Karpas-422 (cell line): Measurements from ENCODE around the gene CDH2. TPM values are rescaled to one million over a fixed set of nuclear protein-coding genes. Genes with fewer than 3 reads are reported as not detected.

Source experiments
- DNase-seq: peaks from one replicate; pipeline ENCODE4 v3.0.0-alpha.2; 2015
- H2AFZ ChIP-seq: fragments of 200-600 bp; sonication (generic); 2 replicates; pipeline ENCODE4 v1.6.1; 2014; ENCODE audit warnings: antibody characterized with exemption, low read length, mixed read lengths
- H3K27ac ChIP-seq: fragments of 200-600 bp; sonication (generic); 2 replicates; pipeline ENCODE4 v1.5.1; 2014; ENCODE audit warnings: mild to moderate bottlenecking, low read length, moderate library complexity
- H3K27me3 ChIP-seq: fragments of 200-600 bp; sonication (generic); 2 replicates; pipeline ENCODE4 v1.6.1; 2014; ENCODE audit warnings: low read length, mixed read lengths
- H3K36me3 ChIP-seq: fragments of 200-600 bp; sonication (generic); 2 replicates; pipeline ENCODE4 v1.6.1; 2014; ENCODE audit warnings: low read length, mixed read lengths; ENCODE audit not compliant: insufficient read depth
- H3K4me1 ChIP-seq: fragments of 200-600 bp; sonication (generic); 2 replicates; pipeline ENCODE4 v1.6.1; 2014; ENCODE audit warnings: mild to moderate bottlenecking, low read length, mixed read lengths
- H3K4me2 ChIP-seq: fragments of 200-600 bp; sonication (generic); 2 replicates; pipeline ENCODE4 v1.6.1; 2014; ENCODE audit warnings: low read length, low read depth, mild to moderate bottlenecking; ENCODE audit not compliant: poor library complexity, severe bottlenecking
- H3K4me3 ChIP-seq: fragments of 200-600 bp; sonication (generic); 2 replicates; pipeline ENCODE4 v1.5.1; 2014; ENCODE audit warnings: mild to moderate bottlenecking, antibody characterized with exemption, low read length, mixed read lengths
- H3K79me2 ChIP-seq: fragments of 200-600 bp; sonication (generic); 2 replicates; pipeline ENCODE4 v1.6.1; 2014; ENCODE audit warnings: mild to moderate bottlenecking, low read length, mixed read lengths
- H3K9ac ChIP-seq: fragments of 200-600 bp; sonication (generic); 2 replicates; pipeline ENCODE4 v1.6.0; 2014; ENCODE audit warnings: low read length
- H3K9me2 ChIP-seq: fragments of 200-600 bp; sonication (generic), shearing (Covaris generic); replicated peaks from 2 replicates; pipeline ENCODE4 v1.6.0; 2014; ENCODE audit warnings: mild to moderate bottlenecking, low read length, moderate library complexity; ENCODE audit not compliant: insufficient read depth
- H3K9me3 ChIP-seq: fragments of 300-700, 200-600 bp; sonication (generic); 2 replicates; pipeline ENCODE4 v1.6.1; 2014; ENCODE audit warnings: low read length, mixed read lengths
- H4K20me1 ChIP-seq: fragments of 200-600 bp; sonication (generic); 2 replicates; pipeline ENCODE4 v1.6.1; 2014; ENCODE audit warnings: mild to moderate bottlenecking, antibody characterized with exemption, low read length, low read depth; ENCODE audit not compliant: insufficient read depth
- total RNA-seq: library from RNA; depleted of rRNA; stranded (reverse); fragments of >200 nt; shearing (Covaris generic); gene quantifications from 2 replicates; pipeline ENCODE4 v1.2.3, GENCODE V29; 2014; ENCODE audit warnings: low replicate concordance; rRNA removed

Gene CDH2
- total RNA-seq, result not detected in 2 replicates

GRCh38 chr18:28176948-28177827, at the start of gene CDH2:
CDH2 (minus strand) TSS chr18:28177130; CDS start chr18:28177022, 108 bp downstream.
- no peak within 1 kb of the TSS for H3K4me2 ChIP-seq
- H3K27me3 ChIP-seq, result no peaks in the 10 kb centered on the region
- no peaks in the 10 kb centered on the region for H3K36me3 ChIP-seq
- no peak for DNase-seq
- H3K4me3 ChIP-seq, result no peak within 1 kb of the TSS
- no peaks in the 10 kb centered on the region for H3K79me2 ChIP-seq
- no peak within 1 kb of the TSS for H3K9ac ChIP-seq
- H3K27ac ChIP-seq, result no peak within 1 kb of the TSS
- H3K4me1 ChIP-seq, result no peaks in the 10 kb centered on the region
- H3K9me3 ChIP-seq, result peaks cover 7% of the 10 kb centered on the region
- H4K20me1 ChIP-seq, result no peaks in the 10 kb centered on the region
- H2AFZ ChIP-seq, result no peak within 1 kb of the TSS
- H3K9me2 ChIP-seq, result no peaks in the 10 kb centered on the region

- H3K4me1 ChIP-seq, result no peaks in the 10 kb centered on the region
- H2AFZ ChIP-seq, result no peak overlapping the region
- no peaks in the 10 kb centered on the region for H3K9me2 ChIP-seq
- H3K9ac ChIP-seq, result no peak overlapping the region
- DNase-seq, result no peak
- H4K20me1 ChIP-seq, result no peaks in the 10 kb centered on the region
- H3K27me3 ChIP-seq, result no peaks in the 10 kb centered on the region
- no peaks in the 10 kb centered on the region for H3K79me2 ChIP-seq
- H3K9me3 ChIP-seq, result peaks cover 17% of the 10 kb centered on the region
- H3K4me3 ChIP-seq, result no peak overlapping the region
- no peaks in the 10 kb centered on the region for H3K36me3 ChIP-seq
- no peak overlapping the region for H3K4me2 ChIP-seq
- no peak overlapping the region for H3K27ac ChIP-seq
Measured at GRCh38 chr18:28212060-28212459, 35.1 kb upstream of the CDH2 start.

GRCh38 chr18:28208712-28209265, 31.9 kb upstream of the CDH2 start:
- Histone ChIP-seq H3K27me3 (no peaks in the 10 kb centered on the region), H4K20me1 (no peaks in the 10 kb centered on the region), H3K4me3 (no peak overlapping the region), H2AFZ (no peak overlapping the region), H3K36me3 (no peaks in the 10 kb centered on the region), H3K4me2 (no peak overlapping the region), H3K9ac (no peak overlapping the region), H3K9me3 (peaks cover 3% of the 10 kb centered on the region; the same call in 1 of the 2 replicates), H3K9me2 (no peaks in the 10 kb centered on the region), H3K79me2 (no peaks in the 10 kb centered on the region), H3K4me1 (no peaks in the 10 kb centered on the region), H3K27ac (no peak overlapping the region)
- no peak for DNase-seq

GRCh38 chr18:28208268-28208667, 31.3 kb upstream of the CDH2 start:
- DNase-seq, result no peak
- H3K27ac ChIP-seq, result no peak overlapping the region

GRCh38 chr18:28204154-28204553, 27.2 kb upstream of the CDH2 start:
- H3K4me2 ChIP-seq, result no peak overlapping the region
- no peaks in the 10 kb centered on the region for H3K79me2 ChIP-seq
- no peak overlapping the region for H2AFZ ChIP-seq
- H3K9me3 ChIP-seq, result peaks cover 8% of the 10 kb centered on the region; the same call in 1 of the 2 replicates
- H3K4me3 ChIP-seq, result no peak overlapping the region
- no peaks in the 10 kb centered on the region for H3K36me3 ChIP-seq
- H3K4me1 ChIP-seq, result no peaks in the 10 kb centered on the region
- H3K9me2 ChIP-seq, result no peaks in the 10 kb centered on the region
- no peaks in the 10 kb centered on the region for H3K27me3 ChIP-seq
- no peaks in the 10 kb centered on the region for H4K20me1 ChIP-seq
- DNase-seq, result no peak
- no peak overlapping the region for H3K27ac ChIP-seq
- H3K9ac ChIP-seq, result no peak overlapping the region

More at GRCh38 chr18:28208268-28208667, 31.3 kb upstream of the CDH2 start:
- Histone ChIP-seq H3K4me3 (no peak overlapping the region), H3K79me2 (no peaks in the 10 kb centered on the region), H3K4me1 (no peaks in the 10 kb centered on the region), H3K9me3 (peaks cover 3% of the 10 kb centered on the region; the same call in 1 of the 2 replicates), H3K27me3 (no peaks in the 10 kb centered on the region), H4K20me1 (no peaks in the 10 kb centered on the region), H2AFZ (no peak overlapping the region), H3K9me2 (no peaks in the 10 kb centered on the region), H3K9ac (no peak overlapping the region), H3K36me3 (no peaks in the 10 kb centered on the region), H3K4me2 (no peak overlapping the region)

- Histone ChIP-seq H3K4me1 (no peaks in the 10 kb centered on the region), H3K9me3 (peaks cover 5% of the 10 kb centered on the region; the same call in 1 of the 2 replicates), H4K20me1 (no peaks in the 10 kb centered on the region), H3K4me3 (no peak overlapping the region), H2AFZ (no peak overlapping the region), H3K4me2 (no peak overlapping the region), H3K79me2 (no peaks in the 10 kb centered on the region), H3K9me2 (no peaks in the 10 kb centered on the region), H3K27ac (no peak overlapping the region), H3K27me3 (no peaks in the 10 kb centered on the region), H3K36me3 (no peaks in the 10 kb centered on the region), H3K9ac (no peak overlapping the region)
- DNase-seq, result no peak
Measured at GRCh38 chr18:28201056-28201455, 24.1 kb upstream of the CDH2 start.

- no peak for DNase-seq
- H3K79me2 ChIP-seq, result no peaks in the 10 kb centered on the region
- no peak overlapping the region for H2AFZ ChIP-seq
- H3K9me2 ChIP-seq, result no peaks in the 10 kb centered on the region
- no peak overlapping the region for H3K4me3 ChIP-seq
- H3K27me3 ChIP-seq, result no peaks in the 10 kb centered on the region
- no peak overlapping the region for H3K27ac ChIP-seq
- no peaks in the 10 kb centered on the region for H4K20me1 ChIP-seq
- no peak overlapping the region for H3K9ac ChIP-seq
- H3K4me1 ChIP-seq, result no peaks in the 10 kb centered on the region
- 0 out of 2 replicates have a peak, but pooled peaks cover 5% of the 10 kb centered on the region for H3K9me3 ChIP-seq
- H3K4me2 ChIP-seq, result no peak overlapping the region
- H3K36me3 ChIP-seq, result no peaks in the 10 kb centered on the region
Measured at GRCh38 chr18:28198620-28199019, 21.7 kb upstream of the CDH2 start.

- Histone ChIP-seq H3K27me3 (no peaks in the 10 kb centered on the region), H4K20me1 (no peaks in the 10 kb centered on the region), H2AFZ (no peak overlapping the region), H3K4me2 (no peak overlapping the region), H3K9ac (no peak overlapping the region), H3K9me2 (no peaks in the 10 kb centered on the region), H3K9me3 (0 out of 2 replicates have a peak, but pooled peaks cover 3% of the 10 kb centered on the region), H3K4me3 (no peak overlapping the region), H3K4me1 (no peaks in the 10 kb centered on the region), H3K36me3 (no peaks in the 10 kb centered on the region), H3K79me2 (no peaks in the 10 kb centered on the region), H3K27ac (no peak overlapping the region)
- DNase-seq, result no peak
Measured at GRCh38 chr18:28193177-28193778, 16.3 kb upstream of the CDH2 start.
